Thymus (tissue), 11 donors: Measurements from ENCODE around the gene GLIPR1. TPM values are rescaled to one million over a fixed set of nuclear protein-coding genes. Genes with fewer than 3 reads are reported as not detected.
"Not testable (repeated sequence)": the region's sequence is repeated elsewhere in the genome, so short reads cannot be mapped to it uniquely, and the experiment has no call there.

ENCODE experiments used
- DNase-seq, 9 donors: peaks; one replicate each; pipeline ENCODE4 v3.0.0-alpha.2; 2013; ENCODE audit warnings: low spot score in 9 of 9, low read depth in 6 of 9, missing footprints in 1 of 9
- H3K27ac ChIP-seq, 2 donors: one replicate each; pipeline ENCODE4 v1.5.1; 2013; ENCODE audit warnings: control low read depth in 1 of 2, low read depth in 1 of 2, low read length in 1 of 2, mild to moderate bottlenecking in 1 of 2, moderate library complexity in 1 of 2
- H3K27me3 ChIP-seq, 2 donors: one replicate each; pipeline ENCODE4 v1.5.1; 2013; ENCODE audit warnings: low read length in 1 of 2; ENCODE audit not compliant: control insufficient read depth in 2 of 2, insufficient read depth in 1 of 2
- H3K36me3 ChIP-seq, 2 donors: one replicate each; pipeline ENCODE4 v1.5.1; 2013; ENCODE audit warnings: low read length in 1 of 2, mild to moderate bottlenecking in 1 of 2, moderate library complexity in 1 of 2; ENCODE audit not compliant: control insufficient read depth in 2 of 2, insufficient read depth in 2 of 2
- H3K4me1 ChIP-seq, 2 donors: one replicate each; pipeline ENCODE4 v1.5.1; 2013; ENCODE audit warnings: low read length in 2 of 2; ENCODE audit not compliant: control insufficient read depth in 2 of 2, insufficient read depth in 2 of 2
- H3K4me3 ChIP-seq, 2 donors: one replicate each; pipeline ENCODE4 v1.5.1; 2013; ENCODE audit warnings: low read length in 2 of 2, control low read depth in 1 of 2, mild to moderate bottlenecking in 1 of 2
- H3K9me3 ChIP-seq, 2 donors: one replicate each; pipeline ENCODE4 v1.5.1; 2013; ENCODE audit warnings: low read length in 1 of 2, mild to moderate bottlenecking in 1 of 2; ENCODE audit not compliant: control insufficient read depth in 2 of 2, insufficient read depth in 1 of 2
- WGBS: extraction: QIAGEN DNeasy Blood & Tissue Kit; methylation state at CpG from one replicate; pipeline ENCODE4 v1.1.7; 2013; 5-methylcytosine and 5-hydroxymethylcytosine counted together
- polyA plus RNA-seq: library from polyadenylated mRNA; stranded (reverse); fragments of 200-250 nt; gene quantifications from one replicate; pipeline ENCODE4 v1.2.3, GENCODE V29; 2013
- total RNA-seq: library from RNA; stranded (reverse); fragments of 120-200 nt; gene quantifications from one replicate; pipeline ENCODE4 v1.2.4, GENCODE V29; 2013
- donor health status: healthy.

Gene GLIPR1
- total and polyA plus RNA-seq, 2 donors: 12.2 to 28.3 TPM

GRCh38 chr12:75491169-75491568 lies 10.6 kb downstream of the GLIPR1 start:
- no peaks in the 10 kb centered on the region for H3K27me3 ChIP-seq
- no peak overlapping the region for H3K4me3 ChIP-seq
- H3K9me3 ChIP-seq: no peaks in the 10 kb centered on the region
- 98% methylated on average over 2 of the region's 2 CpGs for WGBS
- no peak for DNase-seq
- peaks cover 0 to 15% of the 10 kb centered on the region in 2 donors for H3K36me3 ChIP-seq
- no peaks in the 10 kb centered on the region for H3K4me1 ChIP-seq
- H3K27ac ChIP-seq: no peak overlapping the region

- Histone ChIP-seq H3K36me3 (peaks cover 14 to 70% of the 10 kb centered on the region in 2 donors), H3K4me3 (no peak overlapping the region), H3K27me3 (no peaks in the 10 kb centered on the region), H3K9me3 (no peaks in the 10 kb centered on the region), H3K27ac (no peak overlapping the region), H3K4me1 (no peaks in the 10 kb centered on the region)
- WGBS: 82% methylated on average over 3 of the region's 3 CpGs
- DNase-seq: no peak
These were observed 22.9 kb downstream of the GLIPR1 start for GRCh38 chr12:75503459-75503858.

- no peaks in the 10 kb centered on the region for H3K9me3 ChIP-seq
- H3K36me3 ChIP-seq: peaks cover 14 to 68% of the 10 kb centered on the region in 2 donors
- no peaks in the 10 kb centered on the region for H3K4me1 ChIP-seq
- DNase-seq: no peak
- H3K27me3 ChIP-seq: no peaks in the 10 kb centered on the region
- H3K4me3 ChIP-seq: no peak overlapping the region
- H3K27ac ChIP-seq: no peak overlapping the region
- over 99% methylated on average over 3 of the region's 3 CpGs for WGBS
These were observed 23.3 kb downstream of the GLIPR1 start for GRCh38 chr12:75503866-75504265.

GRCh38 chr12:75505706-75506312 lies 25.3 kb downstream of the GLIPR1 start:
- H3K27ac ChIP-seq: no peak overlapping the region
- DNase-seq: peak in 2 of 9 donors; percentile 32 to 51
- 90% methylated on average over 2 of the region's 2 CpGs for WGBS
- H3K9me3 ChIP-seq: no peaks in the 10 kb centered on the region
- peaks cover 3 to 4% of the 10 kb centered on the region in 2 donors for H3K4me1 ChIP-seq
- no peaks in the 10 kb centered on the region for H3K27me3 ChIP-seq
- peaks cover 14 to 62% of the 10 kb centered on the region in 2 donors for H3K36me3 ChIP-seq
- no peak overlapping the region for H3K4me3 ChIP-seq

- no peak overlapping the region for H3K27ac ChIP-seq
- H3K27me3 ChIP-seq: no peaks in the 10 kb centered on the region
- H3K9me3 ChIP-seq: no peaks in the 10 kb centered on the region
- DNase-seq: no peak
- H3K4me1 ChIP-seq: peaks cover 3 to 4% of the 10 kb centered on the region in 2 donors
- 97% methylated on average over 2 of the region's 2 CpGs for WGBS
- H3K36me3 ChIP-seq: peaks cover 11 to 50% of the 10 kb centered on the region in 2 donors
- no peak overlapping the region for H3K4me3 ChIP-seq
These were observed 26.5 kb downstream of the GLIPR1 start for GRCh38 chr12:75507086-75507485.

- Histone ChIP-seq H3K27ac (no peak overlapping the region), H3K27me3 (no peaks in the 10 kb centered on the region), H3K4me1 (peaks cover 3 to 4% of the 10 kb centered on the region in 2 donors), H3K36me3 (peaks cover 5 to 39% of the 10 kb centered on the region in 2 donors), H3K4me3 (no peak overlapping the region), H3K9me3 (no peaks in the 10 kb centered on the region)
- WGBS: 97% methylated on average over 2 of the region's 2 CpGs
- DNase-seq: no peak
These were observed 27.6 kb downstream of the GLIPR1 start for GRCh38 chr12:75508159-75508558.

GRCh38 chr12:75509621-75510020 lies 29.1 kb downstream of the GLIPR1 start:
- DNase-seq: no peak
- Histone ChIP-seq H3K27me3 (no peaks in the 10 kb centered on the region), H3K4me1 (peaks cover 3 to 4% of the 10 kb centered on the region in 2 donors), H3K9me3 (no peaks in the 10 kb centered on the region), H3K36me3 (peaks cover 0 to 27% of the 10 kb centered on the region in 2 donors), H3K4me3 (no peak overlapping the region), H3K27ac (no peak overlapping the region)
- WGBS: 87% methylated on average over 4 of the region's 4 CpGs

GRCh38 chr12:75511116-75512048 lies 30.8 kb downstream of the GLIPR1 start, which contains the start of gene KRR1:
TSS of gene KRR1 (minus strand) at chr12:75511609. CDS start at chr12:75511597, 12 bp downstream.
- Histone ChIP-seq H3K27ac (peak within 1 kb of the TSS; percentile 74 to 82), H3K9me3 (no peaks in the 10 kb centered on the region), H3K4me1 (peaks cover 3 to 4% of the 10 kb centered on the region in 2 donors), H3K36me3 (peaks cover 0 to 12% of the 10 kb centered on the region in 2 donors), H3K27me3 (no peaks in the 10 kb centered on the region), H3K4me3 (peak within 1 kb of the TSS; percentile 66 to 88)
- DNase-seq: peak; percentile 88 to 98 (median 94)
- WGBS: 7% methylated on average over 47 of the region's 47 CpGs

- not testable (repeated sequence) for H3K4me1 ChIP-seq, H3K36me3 ChIP-seq, H3K9me3 ChIP-seq, H3K27ac ChIP-seq, H3K27me3 ChIP-seq, H3K4me3 ChIP-seq, DNase-seq
These were observed 40.7 kb downstream of the GLIPR1 start for GRCh38 chr12:75521224-75521623.
